ENCODE data around the gene KRTAP2-1.
A peak's percentile ranks its signal among the peaks of the same experiment; 100 is the strongest.

The KRTAP2-1 gene

GRCh38 chr17:41008811-41009210 is 38.3 kb downstream of the KRTAP2-1 start, which contains the start of gene KRTAP3-1:
TSS of gene KRTAP3-1 (minus strand) at chr17:41009128. CDS start at chr17:41009074, 54 bp downstream.
- Histone ChIP-seq H3K18ac (ENCODE audit: low read length) (peak within 1 kb of the TSS; percentile 87), H2AFZ (ENCODE audit: low read length) (no peak within 1 kb of the TSS), H3K27me3 (ENCODE audit: control insufficient read depth in 3 of 3, insufficient read depth in 3 of 3, low read depth in 1 of 3, low read length in 3 of 3) (no peaks in the 10 kb centered on the region), H2BK5ac (ENCODE audit: low read length) (no peak within 1 kb of the TSS), H3K4me1 (ENCODE audit: control insufficient read depth in 2 of 2, insufficient read depth in 1 of 2, low read depth in 1 of 2, low read length in 2 of 2) (peaks cover 0 to 5% of the 10 kb centered on the region in 2 donors), H3K36me3 (replicated peaks in 1 of 2; ENCODE audit: control insufficient read depth in 2 of 2, insufficient read depth in 2 of 2, low read length in 2 of 2) (no peaks in the 10 kb centered on the region), H3K4me3 (ENCODE audit: low read length in 2 of 2) (peak within 1 kb of the TSS in 1 of 2 donors; percentile 68), H3K23ac (ENCODE audit: low read depth, low read length, poor library complexity) (peak within 1 kb of the TSS; percentile 52), H3K79me1 (ENCODE audit: low read depth, low read length) (no peaks in the 10 kb centered on the region), H4K91ac (ENCODE audit: low read depth, low read length, poor library complexity) (no peak within 1 kb of the TSS), H2BK12ac (ENCODE audit: low read length) (peak within 1 kb of the TSS; percentile 94), H3K9ac (ENCODE audit: low read depth, low read length, poor library complexity) (no peak within 1 kb of the TSS), H4K8ac (ENCODE audit: low read depth, low read length) (no peak within 1 kb of the TSS), H2BK15ac (ENCODE audit: low read length) (no peak within 1 kb of the TSS), H2BK120ac (ENCODE audit: low read depth, low read length) (no peak within 1 kb of the TSS), H3K4me2 (ENCODE audit: insufficient read depth, low read length, poor library complexity, severe bottlenecking) (no peak within 1 kb of the TSS), H2AK5ac (ENCODE audit: low read depth, low read length) (no peak within 1 kb of the TSS), H3K9me3 (replicated peaks in 1 of 2; ENCODE audit: control insufficient read depth in 2 of 2, insufficient read depth in 1 of 2, low read depth in 1 of 2, low read length in 2 of 2) (peaks cover 0 to 3% of the 10 kb centered on the region in 2 donors), H3K27ac (replicated peaks; ENCODE audit: low read length) (no peak within 1 kb of the TSS), H3K4ac (ENCODE audit: low read length) (no peak within 1 kb of the TSS), H3K14ac (ENCODE audit: low read length) (no peak within 1 kb of the TSS)
- DNase-seq (ENCODE audit: low spot score), result no peak
- WGBS, 2 donors (ENCODE audit: extremely low coverage in 2 of 2, insufficient read length in 2 of 2, insufficient replicate concordance in 1 of 2), result no CpG with 5 or more reads among the region's 8 CpGs

DNA sequence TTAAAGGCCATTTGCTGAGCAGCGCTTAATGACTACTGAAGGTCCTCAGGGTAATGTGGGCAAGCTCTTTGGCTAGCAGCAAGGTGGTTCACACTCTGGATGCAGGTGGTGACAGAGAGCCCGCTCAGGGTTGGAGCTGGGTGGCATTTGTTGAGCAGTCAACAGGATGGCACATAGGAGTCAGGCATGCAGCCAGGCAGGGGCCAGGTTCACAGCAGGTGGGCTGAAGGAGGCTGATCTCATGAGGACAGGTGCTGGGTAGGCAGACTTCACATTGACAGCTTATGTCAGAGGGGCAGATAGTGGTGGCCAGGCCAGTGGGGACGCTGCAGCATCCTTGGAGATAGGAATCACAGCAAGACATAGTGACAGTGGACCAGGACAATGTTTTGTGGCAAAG is 42.7 kb downstream of the KRTAP2-1 start:
- DNase-seq (ENCODE audit: low spot score), result no peak
- Histone ChIP-seq H3K36me3 (replicated peaks in 1 of 2; ENCODE audit: control insufficient read depth in 2 of 2, insufficient read depth in 2 of 2, low read length in 2 of 2) (no peaks in the 10 kb centered on the region), H3K18ac (ENCODE audit: low read length) (peak overlapping the region; percentile 4), H3K27me3 (ENCODE audit: control insufficient read depth in 3 of 3, insufficient read depth in 3 of 3, low read depth in 1 of 3, low read length in 3 of 3) (no peaks in the 10 kb centered on the region), H3K4ac (ENCODE audit: low read length) (no peak overlapping the region), H2AFZ (ENCODE audit: low read length) (no peak overlapping the region), H2AK5ac (ENCODE audit: low read depth, low read length) (peak overlapping the region; percentile 10), H4K91ac (ENCODE audit: low read depth, low read length, poor library complexity) (no peak overlapping the region), H2BK15ac (ENCODE audit: low read length) (peak overlapping the region; percentile 5), H3K9me3 (replicated peaks in 1 of 2; ENCODE audit: control insufficient read depth in 2 of 2, insufficient read depth in 1 of 2, low read depth in 1 of 2, low read length in 2 of 2) (peaks cover 0 to 3% of the 10 kb centered on the region in 2 donors), H3K9ac (ENCODE audit: low read depth, low read length, poor library complexity) (no peak overlapping the region), H3K14ac (ENCODE audit: low read length) (no peak overlapping the region), H3K79me1 (ENCODE audit: low read depth, low read length) (no peaks in the 10 kb centered on the region), H3K23ac (ENCODE audit: low read depth, low read length, poor library complexity) (no peak overlapping the region), H3K4me3 (ENCODE audit: low read length in 2 of 2) (no peak overlapping the region), H2BK5ac (ENCODE audit: low read length) (no peak overlapping the region), H4K8ac (ENCODE audit: low read depth, low read length) (no peak overlapping the region), H3K4me2 (ENCODE audit: insufficient read depth, low read length, poor library complexity, severe bottlenecking) (no peak overlapping the region), H3K27ac (replicated peaks; ENCODE audit: low read length) (no peak overlapping the region), H3K4me1 (ENCODE audit: control insufficient read depth in 2 of 2, insufficient read depth in 1 of 2, low read depth in 1 of 2, low read length in 2 of 2) (peaks cover 0 to 6% of the 10 kb centered on the region in 2 donors), H2BK120ac (ENCODE audit: low read depth, low read length) (no peak overlapping the region), H2BK12ac (ENCODE audit: low read length) (peak overlapping the region; percentile 79)
- no CpG with 5 or more reads among the region's 3 CpGs for WGBS, 2 donors (ENCODE audit: extremely low coverage in 2 of 2, insufficient read length in 2 of 2, insufficient replicate concordance in 1 of 2)

- Histone ChIP-seq H3K18ac (ENCODE audit: low read length) (no peak overlapping the region), H2AK5ac (ENCODE audit: low read depth, low read length) (no peak overlapping the region), H3K23ac (ENCODE audit: low read depth, low read length, poor library complexity) (no peak overlapping the region), H2BK12ac (ENCODE audit: low read length) (no peak overlapping the region), H2BK5ac (ENCODE audit: low read length) (no peak overlapping the region), H3K27ac (replicated peaks; ENCODE audit: low read length) (no peak overlapping the region), H3K4me2 (ENCODE audit: insufficient read depth, low read length, poor library complexity, severe bottlenecking) (no peak overlapping the region), H2AFZ (ENCODE audit: low read length) (no peak overlapping the region), H4K91ac (ENCODE audit: low read depth, low read length, poor library complexity) (no peak overlapping the region), H3K36me3 (replicated peaks in 1 of 2; ENCODE audit: control insufficient read depth in 2 of 2, insufficient read depth in 2 of 2, low read length in 2 of 2) (no peaks in the 10 kb centered on the region), H3K27me3 (ENCODE audit: control insufficient read depth in 3 of 3, insufficient read depth in 3 of 3, low read depth in 1 of 3, low read length in 3 of 3) (no peaks in the 10 kb centered on the region), H3K4ac (ENCODE audit: low read length) (no peak overlapping the region), H4K8ac (ENCODE audit: low read depth, low read length) (no peak overlapping the region), H3K4me1 (ENCODE audit: control insufficient read depth in 2 of 2, insufficient read depth in 1 of 2, low read depth in 1 of 2, low read length in 2 of 2) (peaks cover 0 to 5% of the 10 kb centered on the region in 2 donors), H3K9ac (ENCODE audit: low read depth, low read length, poor library complexity) (no peak overlapping the region), H2BK120ac (ENCODE audit: low read depth, low read length) (no peak overlapping the region), H3K79me1 (ENCODE audit: low read depth, low read length) (no peaks in the 10 kb centered on the region), H2BK15ac (ENCODE audit: low read length) (no peak overlapping the region), H3K14ac (ENCODE audit: low read length) (no peak overlapping the region), H3K4me3 (ENCODE audit: low read length in 2 of 2) (no peak overlapping the region), H3K9me3 (replicated peaks in 1 of 2; ENCODE audit: control insufficient read depth in 2 of 2, insufficient read depth in 1 of 2, low read depth in 1 of 2, low read length in 2 of 2) (peaks cover 0 to 3% of the 10 kb centered on the region in 2 donors)
- WGBS, 2 donors (ENCODE audit: extremely low coverage in 2 of 2, insufficient read length in 2 of 2, insufficient replicate concordance in 1 of 2), result 100% methylated on average over 1 of the region's 4 CpGs; no CpG with 5 or more reads in 1 of the 2 donors
- DNase-seq (ENCODE audit: low spot score), result no peak
Observed at GRCh38 chr17:41003926-41004325, 43.2 kb downstream of the KRTAP2-1 start.

DNA sequence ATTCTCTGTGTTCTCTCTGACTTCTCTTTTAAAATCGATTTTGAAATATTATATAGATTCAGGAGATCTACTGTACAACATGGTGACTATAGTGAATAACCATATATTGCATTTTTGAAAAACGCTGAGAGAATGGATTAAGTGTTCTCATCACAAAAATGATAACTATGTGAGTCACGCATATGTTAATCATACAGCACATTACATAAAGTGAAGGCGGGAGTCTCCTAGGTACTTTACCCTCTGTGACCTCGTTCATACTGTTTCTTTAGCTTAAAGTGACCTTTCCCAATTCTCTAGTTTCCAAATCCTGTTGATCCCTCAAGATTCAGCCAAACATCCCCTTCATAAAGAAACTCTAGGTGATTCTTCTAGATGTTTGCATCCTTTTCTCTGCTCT is 44.3 kb downstream of the KRTAP2-1 start:
- peaks cover 0 to 1% of the 10 kb centered on the region in 2 donors for H3K4me1 ChIP-seq (ENCODE audit: control insufficient read depth in 2 of 2, insufficient read depth in 1 of 2, low read depth in 1 of 2, low read length in 2 of 2)
- H3K79me1 ChIP-seq (ENCODE audit: low read depth, low read length), result no peaks in the 10 kb centered on the region
- no peaks in the 10 kb centered on the region for H3K27me3 ChIP-seq (ENCODE audit: control insufficient read depth in 3 of 3, insufficient read depth in 3 of 3, low read depth in 1 of 3, low read length in 3 of 3)
- WGBS, 2 donors (ENCODE audit: extremely low coverage in 2 of 2, insufficient read length in 2 of 2, insufficient replicate concordance in 1 of 2), result no CpG with 5 or more reads among the region's 5 CpGs
- H4K8ac ChIP-seq (ENCODE audit: low read depth, low read length), result no peak overlapping the region
- H3K36me3 ChIP-seq (replicated peaks in 1 of 2; ENCODE audit: control insufficient read depth in 2 of 2, insufficient read depth in 2 of 2, low read length in 2 of 2), result no peaks in the 10 kb centered on the region
- H2BK15ac ChIP-seq (ENCODE audit: low read length), result no peak overlapping the region
- H3K4me2 ChIP-seq (ENCODE audit: insufficient read depth, low read length, poor library complexity, severe bottlenecking), result no peak overlapping the region
- no peak overlapping the region for H2BK5ac ChIP-seq (ENCODE audit: low read length)
- H2AK5ac ChIP-seq (ENCODE audit: low read depth, low read length), result no peak overlapping the region
- no peak overlapping the region for H4K91ac ChIP-seq (ENCODE audit: low read depth, low read length, poor library complexity)
- H2BK12ac ChIP-seq (ENCODE audit: low read length), result no peak overlapping the region
- H3K23ac ChIP-seq (ENCODE audit: low read depth, low read length, poor library complexity), result no peak overlapping the region
- H3K14ac ChIP-seq (ENCODE audit: low read length), result no peak overlapping the region
- DNase-seq (ENCODE audit: low spot score), result no peak
- H3K9me3 ChIP-seq (replicated peaks in 1 of 2; ENCODE audit: control insufficient read depth in 2 of 2, insufficient read depth in 1 of 2, low read depth in 1 of 2, low read length in 2 of 2), result peaks cover 0 to 3% of the 10 kb centered on the region in 2 donors
- H3K27ac ChIP-seq (replicated peaks; ENCODE audit: low read length), result no peak overlapping the region
- no peak overlapping the region for H3K9ac ChIP-seq (ENCODE audit: low read depth, low read length, poor library complexity)
- H3K4ac ChIP-seq (ENCODE audit: low read length), result no peak overlapping the region
- H3K4me3 ChIP-seq (ENCODE audit: low read length in 2 of 2), result no peak overlapping the region
- no peak overlapping the region for H3K18ac ChIP-seq (ENCODE audit: low read length)
- H2BK120ac ChIP-seq (ENCODE audit: low read depth, low read length), result no peak overlapping the region
- H2AFZ ChIP-seq (ENCODE audit: low read length), result no peak overlapping the region

Data from neuronal stem cell (in vitro differentiated cells).